Neuron (in vitro differentiated cells): ENCODE results near the gene BBS7.

Experiments
- H2AFZ ChIP-seq: one replicate; pipeline ENCODE4 v1.6.1; 2013; ENCODE audit warnings: low read depth, mild to moderate bottlenecking, inconsistent platforms, low read length, moderate library complexity
- H3K27me3 ChIP-seq: one replicate; pipeline ENCODE4 v1.6.1; 2013; ENCODE audit warnings: low read length; ENCODE audit not compliant: insufficient read depth
- H3K36me3 ChIP-seq: one replicate; pipeline ENCODE4 v1.6.1; 2013; ENCODE audit warnings: low read length; ENCODE audit not compliant: insufficient read depth
- H3K4me1 ChIP-seq: one replicate; pipeline ENCODE4 v1.6.1; 2013; ENCODE audit warnings: low read length; ENCODE audit not compliant: insufficient read depth
- H3K4me3 ChIP-seq: 2 replicates; pipeline ENCODE4 v1.5.1; 2013; ENCODE audit warnings: mild to moderate bottlenecking, low read length, moderate library complexity
- H3K9me3 ChIP-seq: one replicate; pipeline ENCODE4 v1.6.1; 2013; ENCODE audit warnings: low read length

Gene BBS7

GRCh38 chr4:121873604-121874003 lies 3.3 kb upstream of the BBS7 start:
- no peak overlapping the region for H2AFZ ChIP-seq
- H3K4me1 ChIP-seq, result no peaks in the 10 kb centered on the region
- H3K36me3 ChIP-seq, result no peaks in the 10 kb centered on the region
- no peaks in the 10 kb centered on the region for H3K9me3 ChIP-seq
- H3K27me3 ChIP-seq, result no peaks in the 10 kb centered on the region
- no peak overlapping the region for H3K4me3 ChIP-seq

DNA sequence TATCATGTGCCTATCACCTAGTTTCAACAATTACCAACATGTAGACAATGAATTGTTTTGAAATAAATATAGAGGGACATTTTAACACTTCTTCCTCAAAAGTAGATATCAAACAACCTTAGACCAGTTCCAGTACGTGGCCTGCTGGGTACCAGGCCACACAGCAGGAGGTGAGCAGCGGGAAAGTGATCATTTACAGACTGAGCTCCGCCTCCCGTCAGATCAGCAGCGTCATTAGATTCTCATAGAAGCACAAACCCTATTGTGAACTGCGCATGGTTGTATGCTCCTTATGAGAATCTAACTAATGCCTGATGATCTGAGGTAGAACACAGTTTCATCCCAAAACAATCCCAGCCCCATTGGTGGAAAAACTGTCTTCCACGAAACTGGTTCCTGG lies 6.5 kb downstream of the BBS7 start:
- no peaks in the 10 kb centered on the region for H3K4me1 ChIP-seq
- no peaks in the 10 kb centered on the region for H3K9me3 ChIP-seq
- H3K4me3 ChIP-seq, result no peak overlapping the region
- H3K27me3 ChIP-seq, result no peaks in the 10 kb centered on the region
- peaks cover 55% of the 10 kb centered on the region for H3K36me3 ChIP-seq
- H2AFZ ChIP-seq, result no peak overlapping the region

GRCh38 chr4:121861426-121861825 lies 8.8 kb downstream of the BBS7 start:
- H2AFZ ChIP-seq, result no peak overlapping the region
- no peaks in the 10 kb centered on the region for H3K27me3 ChIP-seq
- H3K9me3 ChIP-seq, result no peaks in the 10 kb centered on the region
- peaks cover 54% of the 10 kb centered on the region for H3K36me3 ChIP-seq
- no peak overlapping the region for H3K4me3 ChIP-seq
- H3K4me1 ChIP-seq, result no peaks in the 10 kb centered on the region

DNA sequence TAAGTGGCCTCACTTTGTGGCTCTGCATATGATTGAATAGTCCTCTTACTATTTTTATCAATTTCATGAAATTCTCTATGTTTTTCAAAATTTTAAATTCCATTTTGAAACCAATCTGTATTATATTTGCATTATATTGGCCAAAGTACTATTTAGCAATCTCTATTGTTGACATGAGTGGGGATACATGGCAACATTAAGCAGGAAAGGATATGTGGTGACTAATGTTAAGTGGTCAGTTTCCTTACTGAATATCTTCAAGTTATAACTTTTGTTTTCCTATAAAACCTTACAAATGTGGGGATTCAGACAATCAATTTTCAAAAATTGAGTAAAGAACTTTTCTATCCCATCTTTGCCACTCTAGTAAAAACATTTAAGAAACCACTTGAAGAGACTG lies 10.2 kb downstream of the BBS7 start:
- Histone ChIP-seq H3K27me3 (no peaks in the 10 kb centered on the region), H3K36me3 (peaks cover 43% of the 10 kb centered on the region), H3K4me3 (no peak overlapping the region), H2AFZ (no peak overlapping the region), H3K9me3 (no peaks in the 10 kb centered on the region), H3K4me1 (no peaks in the 10 kb centered on the region)

DNA sequence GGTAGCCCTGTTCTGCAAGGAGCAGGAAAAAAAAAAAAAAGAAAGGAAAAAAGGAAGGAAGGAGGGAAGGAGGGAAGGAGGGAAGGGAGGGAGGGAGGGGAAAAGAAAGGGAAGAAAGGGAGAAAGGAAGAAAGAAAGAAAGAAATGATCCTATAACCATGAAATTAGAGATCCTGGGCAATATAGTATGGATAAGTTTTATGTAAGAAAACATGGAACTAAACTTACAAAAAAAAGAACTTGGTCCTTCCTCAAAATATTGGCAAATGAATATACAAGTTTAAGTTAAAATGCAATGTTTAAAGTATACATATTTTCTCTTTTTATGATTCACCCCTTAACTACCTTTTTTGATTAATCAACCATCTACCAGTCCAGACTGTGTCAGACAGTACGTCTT lies 18.9 kb downstream of the BBS7 start:
- H3K4me1 ChIP-seq, result no peaks in the 10 kb centered on the region
- H3K9me3 ChIP-seq, result no peaks in the 10 kb centered on the region
- H3K27me3 ChIP-seq, result no peaks in the 10 kb centered on the region
- peaks cover 24% of the 10 kb centered on the region for H3K36me3 ChIP-seq
- H3K4me3 ChIP-seq, result no peak overlapping the region
- no peak overlapping the region for H2AFZ ChIP-seq

DNA sequence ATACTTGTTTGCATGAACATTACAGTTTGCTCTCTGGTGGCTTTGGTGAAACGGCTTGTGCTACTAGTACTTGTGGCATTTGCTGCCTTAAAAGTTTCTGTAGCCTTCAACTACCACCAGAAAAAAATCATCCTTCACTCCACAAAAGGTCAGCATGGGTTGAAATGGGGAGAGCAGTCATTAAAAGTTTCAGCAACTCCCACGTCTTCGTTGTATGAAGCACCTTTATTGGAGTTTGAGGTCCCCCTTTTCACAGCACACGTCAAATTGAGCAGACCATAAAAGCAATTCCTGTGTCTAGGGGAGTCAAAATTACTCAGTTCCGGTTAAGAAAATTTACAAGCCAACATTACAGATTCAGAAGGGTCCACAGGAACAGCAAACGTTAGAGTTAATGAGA lies 23.6 kb downstream of the BBS7 start:
- no peak overlapping the region for H3K4me3 ChIP-seq

DNA sequence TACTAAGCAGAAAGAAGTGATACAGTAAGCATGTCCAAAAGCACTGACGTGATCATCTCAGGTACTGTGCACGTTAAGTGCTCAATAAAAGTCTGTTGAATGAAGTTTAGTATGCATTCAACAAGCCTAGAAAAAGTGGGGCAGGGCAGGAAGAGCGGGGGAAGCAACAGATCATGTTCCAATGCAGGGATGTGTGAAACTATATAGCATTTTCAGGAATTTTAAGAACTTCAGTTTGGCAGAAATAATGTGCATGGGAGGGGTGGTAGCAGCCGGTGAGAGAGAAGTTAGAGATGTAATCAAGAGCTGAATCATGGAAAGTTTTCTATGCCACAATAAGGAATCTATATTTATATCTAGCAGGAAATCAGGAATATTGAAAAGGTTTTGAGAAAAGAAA lies 27.4 kb downstream of the BBS7 start:
- no peaks in the 10 kb centered on the region for H3K27me3 ChIP-seq
- no peaks in the 10 kb centered on the region for H3K9me3 ChIP-seq
- no peak overlapping the region for H2AFZ ChIP-seq
- peaks cover 41% of the 10 kb centered on the region for H3K36me3 ChIP-seq
- no peak overlapping the region for H3K4me3 ChIP-seq
- H3K4me1 ChIP-seq, result no peaks in the 10 kb centered on the region

More for the DNA sequence above, 23.6 kb downstream of the BBS7 start:
- no peaks in the 10 kb centered on the region for H3K27me3 ChIP-seq
- H3K36me3 ChIP-seq, result peaks cover 49% of the 10 kb centered on the region
- no peak overlapping the region for H2AFZ ChIP-seq
- no peaks in the 10 kb centered on the region for H3K9me3 ChIP-seq
- H3K4me1 ChIP-seq, result no peaks in the 10 kb centered on the region

GRCh38 chr4:121838136-121838535 lies 32.1 kb downstream of the BBS7 start:
- H3K27me3 ChIP-seq, result no peaks in the 10 kb centered on the region
- H3K4me3 ChIP-seq, result no peak overlapping the region
- no peaks in the 10 kb centered on the region for H3K4me1 ChIP-seq
- H2AFZ ChIP-seq, result no peak overlapping the region
- H3K36me3 ChIP-seq, result peaks cover 29% of the 10 kb centered on the region
- H3K9me3 ChIP-seq, result no peaks in the 10 kb centered on the region

DNA sequence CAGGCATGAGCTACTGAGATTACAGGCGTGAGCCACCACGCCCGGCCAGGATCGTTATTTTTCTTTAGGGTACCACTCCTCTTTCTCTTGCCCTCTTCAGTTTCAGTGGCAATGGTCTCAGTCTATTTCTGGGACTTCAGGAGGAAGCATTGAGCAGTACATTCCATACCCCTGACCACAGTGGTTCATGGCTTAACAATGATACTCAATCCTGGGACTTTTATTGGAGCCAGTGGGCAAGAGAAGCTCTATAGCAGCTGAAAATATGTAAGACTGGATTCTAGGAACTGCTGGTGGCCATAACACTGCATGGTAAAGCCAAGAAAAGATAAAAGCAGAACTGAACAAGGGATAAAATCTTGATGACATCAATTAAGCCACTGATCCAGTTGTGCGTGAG lies 40.8 kb downstream of the BBS7 start:
- H3K4me3 ChIP-seq, result no peak overlapping the region
- H3K9me3 ChIP-seq, result no peaks in the 10 kb centered on the region
- H3K4me1 ChIP-seq, result no peaks in the 10 kb centered on the region
- H2AFZ ChIP-seq, result no peak overlapping the region
- H3K27me3 ChIP-seq, result no peaks in the 10 kb centered on the region
- H3K36me3 ChIP-seq, result peaks cover 42% of the 10 kb centered on the region

DNA sequence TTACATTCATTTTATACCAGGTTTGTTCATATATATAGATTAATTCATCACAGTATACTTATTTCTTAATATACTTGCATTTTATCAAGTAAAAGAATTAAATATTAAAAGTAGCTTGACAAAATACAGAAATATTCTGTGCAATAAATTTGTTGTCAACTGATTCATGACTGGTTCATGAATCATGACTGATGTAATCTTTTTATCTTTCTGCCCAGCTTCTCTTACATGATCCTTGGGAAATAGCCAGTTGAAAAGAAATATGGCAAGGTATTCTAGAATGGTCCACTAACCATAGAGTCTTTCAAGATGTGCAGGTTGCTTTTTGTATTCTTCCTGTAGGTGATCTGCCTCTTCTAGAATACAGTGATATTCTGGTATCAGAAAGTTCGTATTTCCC lies 42.4 kb downstream of the BBS7 start:
- H3K4me1 ChIP-seq, result peaks cover 4% of the 10 kb centered on the region
- peaks cover 35% of the 10 kb centered on the region for H3K36me3 ChIP-seq
- no peaks in the 10 kb centered on the region for H3K27me3 ChIP-seq
- H3K4me3 ChIP-seq, result no peak overlapping the region
- H2AFZ ChIP-seq, result no peak overlapping the region
- no peaks in the 10 kb centered on the region for H3K9me3 ChIP-seq

DNA sequence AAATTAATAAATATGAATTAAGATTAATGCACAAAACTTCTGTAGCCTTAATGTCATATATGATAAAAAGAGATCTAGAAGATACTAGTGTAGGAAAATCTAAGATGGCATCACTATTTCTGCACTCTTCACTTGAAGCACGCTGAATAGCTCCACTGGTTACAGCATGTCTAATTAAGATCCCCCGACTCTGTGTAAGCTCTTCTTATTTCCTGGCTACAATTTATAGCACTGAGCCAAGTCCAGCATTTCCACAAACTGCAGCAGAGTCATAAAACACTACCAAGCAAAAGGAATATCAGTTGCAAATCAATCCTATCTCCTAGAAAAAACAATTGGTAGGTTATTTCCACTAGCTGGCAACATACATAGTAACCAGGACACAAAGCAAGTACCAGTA lies 45.3 kb downstream of the BBS7 start:
- no peak overlapping the region for H3K4me3 ChIP-seq
- no peak overlapping the region for H2AFZ ChIP-seq
- H3K36me3 ChIP-seq, result peaks cover 44% of the 10 kb centered on the region
- H3K4me1 ChIP-seq, result peaks cover 19% of the 10 kb centered on the region
- H3K27me3 ChIP-seq, result no peaks in the 10 kb centered on the region
- no peaks in the 10 kb centered on the region for H3K9me3 ChIP-seq

GRCh38 chr4:121824171-121824527 lies 46.1 kb downstream of the BBS7 start:
- peak overlapping the region; percentile 98 for H2AFZ ChIP-seq
- peaks cover 47% of the 10 kb centered on the region for H3K36me3 ChIP-seq
- H3K4me3 ChIP-seq, result peak overlapping the region; percentile 91
- H3K9me3 ChIP-seq, result no peaks in the 10 kb centered on the region
- no peaks in the 10 kb centered on the region for H3K27me3 ChIP-seq
- H3K4me1 ChIP-seq, result peaks cover 19% of the 10 kb centered on the region

GRCh38 chr4:121823505-121824170 lies 46.6 kb downstream of the BBS7 start, which contains the start of gene CCNA2:
Gene CCNA2 (minus strand): TSS chr4:121823883. CDS start chr4:121823628, 255 bp downstream.
- Histone ChIP-seq H3K36me3 (peaks cover 52% of the 10 kb centered on the region), H2AFZ (peak within 1 kb of the TSS; percentile 98), H3K9me3 (no peaks in the 10 kb centered on the region), H3K27me3 (no peaks in the 10 kb centered on the region), H3K4me3 (peak within 1 kb of the TSS; percentile 91), H3K4me1 (peaks cover 19% of the 10 kb centered on the region)
